Activated CD8-positive, alpha-beta memory T cell treated with anti-CD3 and anti-CD28 coated beads, Interleukin-2, amount 50 U/mL, for 48 hours (primary cell): Measurements from ENCODE around the gene TOGARAM2.

Source experiments
- DNase-seq: peaks from one replicate; pipeline ENCODE4 v3.0.0-alpha.2; 2020

Gene TOGARAM2

GRCh38 chr2:29024882-29025430, 43.9 kb downstream of the TOGARAM2 start:
- DNase-seq, result no peak

GRCh38 chr2:29025711-29026110, 44.6 kb downstream of the TOGARAM2 start:
- no peak for DNase-seq

DNA sequence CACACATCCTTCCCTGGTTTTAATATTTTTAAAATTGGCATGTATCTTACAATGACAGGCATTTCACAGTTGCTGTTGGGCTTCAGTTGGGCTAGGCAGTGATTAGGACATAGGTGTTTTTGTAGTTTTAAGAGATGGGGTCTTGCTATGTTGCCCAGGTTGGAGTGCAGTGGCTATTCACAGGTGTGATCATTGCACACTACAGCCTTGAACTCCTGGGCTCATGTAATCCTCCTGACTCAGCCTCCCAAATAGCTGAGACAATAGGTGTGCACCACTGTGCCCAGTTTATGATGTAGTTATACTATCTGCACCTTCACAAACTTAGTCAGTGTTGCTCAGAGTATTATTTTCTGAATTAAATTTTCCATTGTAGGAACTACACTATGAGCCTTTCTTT, 49.9 kb downstream of the TOGARAM2 start:
- DNase-seq, result no peak

DNA sequence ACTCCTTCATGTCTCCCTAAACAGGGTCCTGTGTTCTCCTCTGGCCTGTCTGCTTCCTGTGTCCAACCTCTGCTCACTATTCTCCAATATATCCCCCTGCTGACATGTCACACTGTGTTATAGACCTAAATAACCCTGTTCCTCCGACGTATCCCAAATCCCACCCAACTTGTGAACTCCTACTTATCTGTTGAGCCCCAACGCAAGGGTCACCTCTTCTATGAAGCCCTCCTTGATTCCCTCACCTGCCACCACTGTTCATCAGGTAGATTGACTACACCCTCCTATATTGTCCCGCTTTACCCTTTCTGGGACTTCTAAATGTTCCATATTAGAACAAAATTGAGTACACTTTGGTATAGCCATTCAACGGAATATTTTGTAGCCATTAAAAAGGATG, 51.1 kb downstream of the TOGARAM2 start:
- DNase-seq, result no peak

GRCh38 chr2:29033172-29033571, 52.1 kb downstream of the TOGARAM2 start:
- DNase-seq, result no peak

DNA sequence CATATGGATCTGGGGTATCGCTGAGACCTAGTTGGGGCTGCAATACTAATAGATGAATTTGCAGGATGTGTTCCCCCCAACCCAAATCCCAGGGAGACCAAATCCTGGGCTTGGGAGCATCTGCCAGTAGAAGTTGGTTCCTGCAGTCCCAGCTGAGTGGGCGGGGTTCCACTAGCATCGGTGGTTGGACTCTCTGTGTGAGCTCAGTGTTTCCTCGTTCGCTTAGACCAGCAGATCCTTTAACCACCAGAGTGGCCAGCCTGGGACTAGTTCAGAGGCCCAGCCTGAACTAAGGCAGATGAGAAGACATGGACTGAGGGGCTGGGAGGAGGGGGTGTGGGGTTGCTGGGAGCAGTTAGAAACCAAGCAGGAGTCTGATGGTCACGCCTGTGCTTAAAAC, 52.6 kb downstream of the TOGARAM2 start:
- no peak for DNase-seq

- no peak for DNase-seq
Observed at GRCh38 chr2:29035016-29035745, 54.1 kb downstream of the TOGARAM2 start.

- DNase-seq, result no peak
Observed at GRCh38 chr2:29039718-29040480, 58.8 kb downstream of the TOGARAM2 start.

- no peak for DNase-seq
Observed at GRCh38 chr2:29040552-29040951, 59.5 kb downstream of the TOGARAM2 start.

DNA sequence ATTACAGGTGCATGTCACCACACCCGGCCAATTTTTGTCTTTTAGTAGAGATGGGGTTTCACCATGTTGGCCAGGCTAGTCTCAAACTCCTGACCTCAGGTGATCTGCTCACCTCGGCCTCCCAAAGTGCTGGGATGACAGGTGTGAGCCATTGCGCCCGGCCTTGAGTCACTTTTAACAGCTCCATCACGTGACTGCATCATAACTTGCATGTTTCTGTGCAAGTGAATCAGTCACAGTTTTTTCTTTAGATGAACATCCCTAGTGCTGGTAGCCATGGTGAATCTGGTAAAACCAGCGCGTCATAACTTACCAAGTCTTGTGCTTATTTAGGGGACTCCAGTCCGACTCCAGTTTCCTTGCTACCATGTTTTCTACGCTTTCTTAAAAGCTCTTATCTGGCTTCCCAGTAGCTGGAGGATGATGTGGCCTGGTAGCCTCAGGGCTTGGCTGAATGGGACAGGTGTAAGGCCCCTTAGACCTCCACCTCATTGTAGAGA, 60.1 kb downstream of the TOGARAM2 start:
- no peak for DNase-seq

GRCh38 chr2:29042561-29043075, 61.5 kb downstream of the TOGARAM2 start:
- no peak for DNase-seq

- no peak for DNase-seq
Observed at GRCh38 chr2:29044459-29044858, 63.4 kb downstream of the TOGARAM2 start.

GRCh38 chr2:29046321-29046720, 65.2 kb downstream of the TOGARAM2 start:
- DNase-seq, result no peak

DNA sequence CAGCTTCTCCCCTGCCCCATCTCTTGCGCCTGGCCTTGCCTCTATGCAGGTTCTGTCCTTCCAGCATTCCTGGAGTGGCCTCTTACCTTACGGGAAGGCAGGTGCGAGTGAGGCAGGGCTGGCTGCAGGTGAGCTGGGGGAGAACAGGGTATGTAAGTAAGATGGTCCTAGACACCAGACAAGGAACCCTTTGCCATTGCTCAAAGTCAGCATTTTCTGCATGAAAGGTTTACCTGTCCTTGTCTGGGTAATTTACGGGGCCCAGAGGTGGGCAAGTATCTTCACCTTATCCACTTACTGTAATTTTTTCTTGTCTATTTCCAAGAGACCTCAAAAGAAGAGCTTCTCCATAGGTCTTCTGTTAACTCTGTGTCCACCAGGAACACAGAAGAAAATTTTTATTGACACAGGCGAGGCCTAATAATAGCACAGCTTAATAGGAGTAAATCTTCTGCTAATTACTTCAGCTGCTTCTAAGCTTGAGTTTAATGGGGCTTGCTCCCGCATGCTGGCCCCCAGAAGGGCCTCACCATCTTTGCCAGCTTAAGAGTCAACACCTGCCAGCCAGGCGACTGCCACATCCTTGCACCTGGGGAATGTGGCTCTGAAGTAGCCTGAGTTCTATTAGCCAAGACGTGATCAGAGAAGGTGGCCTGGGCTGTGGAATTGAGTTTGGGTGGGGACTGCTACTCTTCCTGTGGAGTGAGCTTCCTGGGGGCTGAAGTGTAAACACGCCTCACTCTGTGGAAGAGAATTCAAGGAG, 66.2 kb downstream of the TOGARAM2 start:
- no peak for DNase-seq

- DNase-seq, result no peak
Observed at GRCh38 chr2:29050591-29050990, 69.5 kb downstream of the TOGARAM2 start.

- DNase-seq, result no peak
Observed at GRCh38 chr2:29051730-29052129, 70.6 kb downstream of the TOGARAM2 start.

DNA sequence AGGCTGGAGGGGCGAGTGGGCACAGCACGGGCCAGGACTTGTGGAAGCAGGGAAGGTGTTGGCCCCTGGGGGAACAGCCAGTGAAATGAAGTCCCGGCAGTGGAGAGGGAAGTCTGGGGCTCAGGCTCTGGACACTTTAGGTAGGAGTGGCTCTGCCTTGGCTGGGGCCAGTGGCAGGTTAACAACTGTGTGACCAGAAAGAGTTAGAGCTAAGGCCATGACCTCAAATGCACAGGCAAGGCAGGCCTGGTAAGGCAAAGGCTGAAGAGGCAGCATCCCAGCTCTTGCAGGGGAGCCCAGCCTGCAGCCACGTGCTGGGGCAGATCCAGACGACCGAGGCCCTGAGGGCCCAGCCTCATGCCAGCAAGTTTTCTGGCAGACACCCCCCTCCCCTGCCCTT, 71.7 kb downstream of the TOGARAM2 start:
- no peak for DNase-seq

DNA sequence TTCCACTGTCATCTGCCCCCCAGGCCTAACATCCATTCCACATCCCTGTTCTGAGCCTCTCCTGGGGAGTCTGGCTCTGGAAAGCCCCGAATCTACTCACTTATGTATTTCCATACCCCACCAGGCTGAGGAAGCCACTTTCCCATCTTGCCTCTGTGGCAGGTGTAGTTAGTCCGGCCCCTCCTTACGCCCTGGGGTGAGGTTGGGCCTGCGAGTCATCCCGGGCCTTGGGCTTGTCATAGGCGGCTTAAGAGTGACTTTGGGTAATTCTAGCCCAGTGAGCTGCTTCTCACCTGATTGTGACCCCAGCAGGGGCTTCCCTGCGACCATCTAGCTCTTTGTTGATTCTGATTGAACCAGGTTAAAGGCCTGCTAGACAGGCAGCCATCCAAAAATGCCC, 72.1 kb downstream of the TOGARAM2 start:
- no peak for DNase-seq

GRCh38 chr2:29053670-29054400, 72.7 kb downstream of the TOGARAM2 start:
- no peak for DNase-seq

- DNase-seq, result no peak
Observed at GRCh38 chr2:29054430-29054829, 73.3 kb downstream of the TOGARAM2 start.

DNA sequence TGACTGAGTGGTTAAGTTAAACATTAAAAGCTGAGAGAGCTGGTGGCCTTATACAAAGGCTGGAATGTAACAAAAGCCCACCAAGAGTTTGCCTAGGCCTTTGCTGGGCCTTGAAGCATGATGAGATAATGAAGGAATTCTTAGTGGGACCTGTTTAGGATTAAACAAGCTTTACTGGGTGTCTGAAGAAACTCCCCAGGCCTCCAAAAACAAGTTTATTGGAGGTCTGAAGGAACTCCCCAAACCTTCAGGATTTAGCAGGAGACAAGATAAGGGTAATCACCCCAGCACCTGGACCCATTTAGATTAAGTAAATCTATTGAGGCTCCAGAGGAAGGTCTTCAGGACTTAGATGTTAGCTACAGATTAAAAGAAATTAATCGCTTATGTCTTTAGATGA, 74.5 kb downstream of the TOGARAM2 start:
- DNase-seq, result no peak

GRCh38 chr2:29056452-29056851, 75.4 kb downstream of the TOGARAM2 start:
- no peak for DNase-seq
